HepG2 (cell line): ENCODE measurements around the gene PIK3CD. TPM values are rescaled to one million over a fixed set of nuclear protein-coding genes. Genes with fewer than 3 reads are reported as not detected.

Source experiments
- ATAC-seq: fragments of 200-7000 bp; cut with Tn5 transposase; 3 replicates; pipeline ENCODE4 v1.9.1; 2020; ENCODE audit warnings: mild to moderate bottlenecking, moderate library complexity
- BruUV-seq: library from RNA; stranded (reverse); fragments of 400-500 nt; replicated peaks from 2 replicates; lab custom pipeline; 2021; lab: Mats Ljungman, UMichigan
- CTCF ChIA-PET: fragments of 300-600 bp; formaldehyde crosslinking; extraction: SDS; loops from one replicate; lab custom pipeline; 2021; ENCODE audit warnings: low total read pairs, inconsistent platforms, low intra/inter-chr PET ratio; lab: Yijun Ruan, JAX
- POLR2A ChIA-PET: fragments of 350-600 bp; sonication (Branson Sonifier 250); formaldehyde crosslinking; loops from one replicate; lab custom pipeline; 2020; ENCODE audit warnings: antibody characterized with exemption, inconsistent platforms; lab: Yijun Ruan, JAX
- DNase-seq: peaks from one replicate; pipeline ENCODE4 v3.0.0-alpha.2; 2015; ENCODE audit warnings: low spot score
- FAIRE-seq: peaks from 3 replicates; lab custom pipeline; 2011; peaks lifted over from hg19 to GRCh38; lab: Jason Lieb, UNC
- H2AFZ ChIP-seq: one replicate; pipeline ENCODE4 v1.6.1; 2011; ENCODE audit warnings: low read length, inconsistent platforms
- H3K27ac ChIP-seq: fragments of 300-600 bp; 3 replicates; pipeline ENCODE4 v1.8.0; 2011; ENCODE audit warnings: mixed run types, mild to moderate bottlenecking, mixed read lengths, low read length, inconsistent platforms; ENCODE audit not compliant: insufficient read depth; ENCODE audit errors: extremely low read length
- H3K27me3 ChIP-seq, 2 experiments: fragments of 200-600 bp in 1 of 2; 2 replicates in 1 of 2; 3 replicates in 1 of 2; pipeline versions ENCODE4 v1.6.0 to v1.8.0; 2011; ENCODE audit warnings: low read length in 2 of 2, mild to moderate bottlenecking in 2 of 2, moderate library complexity in 2 of 2, inconsistent platforms in 1 of 2; ENCODE audit not compliant: insufficient read depth in 2 of 2, control insufficient read depth in 1 of 2
- H3K36me3 ChIP-seq, 2 experiments: fragments of 200-600 bp in 1 of 2; replicated peaks in 1 of 2; 2 replicates in 1 of 2; 3 replicates in 1 of 2; pipeline versions ENCODE4 v1.5.1 to v1.8.0; 2011; ENCODE audit warnings: low read length in 2 of 2, inconsistent platforms in 1 of 2; ENCODE audit not compliant: insufficient read depth in 2 of 2, control insufficient read depth in 1 of 2
- H3K4me1 ChIP-seq: 2 replicates; pipeline ENCODE4 v1.5.1; 2012; ENCODE audit warnings: low read length, inconsistent platforms; ENCODE audit not compliant: insufficient read depth
- H3K4me2 ChIP-seq: 2 replicates; pipeline ENCODE4 v1.6.0; 2011; ENCODE audit warnings: low read depth, low read length, inconsistent platforms
- H3K4me3 ChIP-seq, 3 experiments: fragments of 200-600 bp in 1 of 3; sonication (generic), shearing (Covaris generic) in 1 of 3; replicated peaks in 1 of 3; 2 replicates each; pipeline ENCODE4 v1.5.1; 2011 to 2016; ENCODE audit warnings: low read length in 3 of 3, inconsistent platforms in 2 of 3, low read depth in 2 of 3, mild to moderate bottlenecking in 2 of 3, control low read depth in 1 of 3, mixed read lengths in 1 of 3; ENCODE audit not compliant: insufficient read depth in 1 of 3
- H3K79me2 ChIP-seq: one replicate; pipeline ENCODE4 v1.6.1; 2011; ENCODE audit warnings: low read length, inconsistent platforms; ENCODE audit not compliant: insufficient read depth
- H3K9ac ChIP-seq: 2 replicates; pipeline ENCODE4 v1.6.0; 2011; ENCODE audit warnings: mild to moderate bottlenecking, low read depth, low read length, inconsistent platforms; ENCODE audit not compliant: insufficient read depth
- H3K9me3 ChIP-seq: 2 replicates; pipeline ENCODE4 v1.5.1; 2012; ENCODE audit warnings: mild to moderate bottlenecking, low read length
- H4K20me1 ChIP-seq: 2 replicates; pipeline ENCODE4 v1.6.0; 2011; ENCODE audit warnings: inconsistent platforms, mild to moderate bottlenecking, low read length, moderate library complexity; ENCODE audit not compliant: insufficient read depth
- DPF2 ChIP-seq: sonication (generic); formaldehyde crosslinking; IDR thresholded peaks from 2 replicates; pipeline ENCODE4 v1.4.0; 2020; ENCODE audit warnings: mild to moderate bottlenecking, low read depth, missing genetic modification reagents, borderline replicate concordance
- GABPB1 ChIP-seq: IDR thresholded peaks from 2 replicates; pipeline ENCODE4 v1.6.1; 2016; ENCODE audit warnings: mild to moderate bottlenecking, missing genetic modification reagents, moderate library complexity, missing compliant biosample characterization
- LCORL ChIP-seq, 2 experiments: fragments of 450-650 bp in 1 of 2; sonication (generic) in 1 of 2; formaldehyde crosslinking in 1 of 2; IDR thresholded peaks; 2 replicates each; pipeline versions ENCODE4 v1.5.0 to v1.6.1; 2017 to 2020; ENCODE audit warnings: antibody characterized with exemption in 1 of 2, missing genetic modification reagents in 1 of 2
- NFIC ChIP-seq: IDR thresholded peaks from 2 replicates; pipeline ENCODE4 v1.6.1; 2012; ENCODE audit warnings: mild to moderate bottlenecking, low read length, inconsistent platforms
- PHF8 ChIP-seq: sonication (generic); formaldehyde crosslinking; IDR thresholded peaks from 2 replicates; pipeline ENCODE4 v1.5.0; 2020; ENCODE audit warnings: missing genetic modification reagents
- SP1 ChIP-seq, 2 experiments: fragments of 450-650 bp in 1 of 2; sonication (generic) in 1 of 2; formaldehyde crosslinking in 1 of 2; IDR thresholded peaks; 2 replicates each; pipeline versions ENCODE4 v1.4.0 to v1.6.1; 2016 to 2020; ENCODE audit warnings: missing genetic modification reagents in 1 of 2
- ZMYM2 ChIP-seq: sonication (generic); formaldehyde crosslinking; IDR thresholded peaks from 2 replicates; pipeline ENCODE4 v1.8.0; 2022; ENCODE audit warnings: mild to moderate bottlenecking, missing genetic modification reagents
- ZNF101 ChIP-seq: sonication (generic); formaldehyde crosslinking; IDR thresholded peaks from 2 replicates; pipeline ENCODE4 v1.4.0; 2020; ENCODE audit warnings: mild to moderate bottlenecking, low read depth, missing genetic modification reagents, borderline replicate concordance
- ZNF616 ChIP-seq: sonication (generic); formaldehyde crosslinking; IDR thresholded peaks from 2 replicates; pipeline ENCODE4 v1.5.0; 2020; ENCODE audit warnings: low read depth, mild to moderate bottlenecking, missing genetic modification reagents
- ZNF660 ChIP-seq: sonication (generic); formaldehyde crosslinking; IDR thresholded peaks from 2 replicates; pipeline ENCODE4 v1.5.1; 2020; ENCODE audit warnings: mild to moderate bottlenecking, low read depth, missing genetic modification reagents, borderline replicate concordance
- WGBS: methylation state at CpG from one replicate; pipeline ENCODE4 v1.1.6; 2017; ENCODE audit warnings: low lambda C conversion rate; 5-methylcytosine and 5-hydroxymethylcytosine counted together
- in situ Hi-C: cut with HindIII; loops from 2 replicates; pipeline ENCODE4 v1.10.0; 2017; ENCODE audit warnings: low pct_unique_long_range_greater_than_20kb; ENCODE audit not compliant: extremely low pct_ligation_motif_present
- intact Hi-C: fragments of 100-400 bp; cut with micrococcal nuclease; formaldehyde crosslinking; loops from one replicate; pipeline ENCODE4 v1.10.0; 2022; ENCODE audit not compliant: unreplicated experiment
- polyA plus RNA-seq, 8 experiments: library from polyadenylated mRNA; depleted of rRNA in 3 of 8; stranded (reverse) in 7 of 8; unstranded in 1 of 8; fragments of >200 nt; fragmentation: Illumina TruSeq in 4 of 8; extraction: Trizol in 4 of 8; gene quantifications; 2 replicates each; pipeline versions ENCODE4 v1.2.1 to v1.2.3, GENCODE V29; 2011 to 2016; ENCODE audit warnings: low read depth in 4 of 8, missing spikeins in 1 of 8, mixed read lengths in 1 of 8; ENCODE audit not compliant: insufficient read depth in 1 of 8
- total RNA-seq, 5 experiments: library from RNA; depleted of rRNA; stranded (reverse); fragments of >200 nt; fragmentation: Illumina TruSeq; extraction: Trizol; gene quantifications; 2 replicates each; pipeline ENCODE4 v1.2.3, GENCODE V29; 2016; ENCODE audit warnings: low read depth in 1 of 5
- TF ChIP-seq, protein P1 (sequence below): sonication (generic); formaldehyde crosslinking; IDR thresholded peaks from 2 replicates; pipeline ENCODE4 v1.9.0; 2021; ENCODE audit warnings: missing genetic modification reagents, borderline replicate concordance
- TF ChIP-seq, protein P2 (sequence below): sonication (generic); IDR thresholded peaks from 2 replicates; pipeline ENCODE4 v1.6.1; 2016; ENCODE audit warnings: low read depth, borderline replicate concordance
- TF ChIP-seq, protein P3 (sequence below): sonication (generic); formaldehyde crosslinking; IDR thresholded peaks from 2 replicates; pipeline ENCODE4 v1.4.0; 2020; ENCODE audit warnings: mild to moderate bottlenecking, missing genetic modification reagents, borderline replicate concordance

The PIK3CD gene
- total and polyA plus RNA-seq, 2 of the 13 experiments (the other 11 are each of a cell fraction or from before 2014, with no cell fraction given): 7.1 to 10.0 TPM

DNA sequence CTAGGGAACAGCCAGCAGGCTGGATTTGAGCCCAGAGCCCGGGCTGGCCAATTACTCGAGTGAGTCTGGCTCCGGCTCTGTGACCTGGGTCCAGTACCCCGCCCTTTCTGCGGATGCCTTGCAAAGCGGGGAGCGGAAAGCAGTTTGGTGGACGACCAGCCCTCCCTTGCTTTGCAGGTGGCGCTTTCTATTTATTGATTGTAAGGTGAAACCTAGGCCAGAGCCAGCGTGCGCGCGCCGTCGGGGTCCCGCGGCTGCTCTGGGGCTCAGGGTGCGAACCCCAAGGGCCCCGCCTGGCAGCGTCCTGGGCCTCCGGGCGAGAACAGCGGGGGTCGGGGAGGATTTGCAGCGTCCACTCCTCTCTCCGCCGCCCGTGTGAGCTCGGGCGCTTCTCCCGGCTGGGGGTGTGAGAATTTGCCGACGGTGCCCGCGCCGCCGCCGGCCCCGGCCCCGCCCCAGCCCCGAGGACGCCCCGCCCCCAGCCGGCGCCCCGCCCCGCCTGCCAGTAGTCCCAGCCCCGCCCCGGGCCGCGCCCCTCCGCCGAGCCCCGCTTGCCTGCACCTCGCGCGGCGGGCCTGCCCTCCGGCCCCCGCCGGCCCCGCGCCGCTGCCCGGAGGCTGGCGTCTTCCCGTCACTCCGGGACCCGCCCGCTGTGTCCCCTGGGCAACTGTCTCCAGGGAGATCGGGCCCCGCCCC, 37.6 kb downstream of the PIK3CD start:
- Histone ChIP-seq H3K4me2 (peak overlapping the region; percentile 100), H3K79me2 (no peaks in the 10 kb centered on the region), H2AFZ (no peak overlapping the region), H4K20me1 (no peaks in the 10 kb centered on the region), H3K4me1 (peaks cover 39% of the 10 kb centered on the region), H3K9ac (peak overlapping the region; percentile 49; the same call in 1 of the 2 replicates), H3K9me3 (no peaks in the 10 kb centered on the region), H3K27me3 (peaks cover 0 to 18% of the 10 kb centered on the region in 2 experiments; a peak in 1 of 5 replicates), H3K36me3 (no peaks in the 10 kb centered on the region), H3K4me3 (peak overlapping the region; percentile 64 to 72 (median 70)), H3K27ac (no peak overlapping the region)
- ChIA-PET CTCF (interaction anchor here (1.9 kb wide), 1 partner anchor 63 kb away, joined by 5 read pairs; no protein-coding TSS in a partner anchor), POLR2A (interaction anchor here (0.5 to 4.1 kb wide), 4 partner anchors 11 to 254 kb away, joined by 3 to 35 read pairs (median 3); partner anchors contain the start of genes LZIC and NMNAT1)
- DNase-seq: peak; percentile 48
- no TSS peak for BruUV-seq
- no peak for FAIRE-seq
- intact Hi-C loops: no loop called here
- in situ Hi-C loops: no loop called here
- ATAC-seq: peak; percentile 68
- 0% methylated on average over 17 of the region's 72 CpGs for WGBS
- no peak for TF ChIP-seq DPF2 (CRISPR knock-in tag)
- TF ChIP-seq ZNF616 (CRISPR knock-in tag): no peak
- peak; percentile 36; the same call in 1 of the 2 replicates for TF ChIP-seq GABPB1 (CRISPR knock-in tag)
- TF ChIP-seq ZNF101: no peak
- TF ChIP-seq, protein P1, sequence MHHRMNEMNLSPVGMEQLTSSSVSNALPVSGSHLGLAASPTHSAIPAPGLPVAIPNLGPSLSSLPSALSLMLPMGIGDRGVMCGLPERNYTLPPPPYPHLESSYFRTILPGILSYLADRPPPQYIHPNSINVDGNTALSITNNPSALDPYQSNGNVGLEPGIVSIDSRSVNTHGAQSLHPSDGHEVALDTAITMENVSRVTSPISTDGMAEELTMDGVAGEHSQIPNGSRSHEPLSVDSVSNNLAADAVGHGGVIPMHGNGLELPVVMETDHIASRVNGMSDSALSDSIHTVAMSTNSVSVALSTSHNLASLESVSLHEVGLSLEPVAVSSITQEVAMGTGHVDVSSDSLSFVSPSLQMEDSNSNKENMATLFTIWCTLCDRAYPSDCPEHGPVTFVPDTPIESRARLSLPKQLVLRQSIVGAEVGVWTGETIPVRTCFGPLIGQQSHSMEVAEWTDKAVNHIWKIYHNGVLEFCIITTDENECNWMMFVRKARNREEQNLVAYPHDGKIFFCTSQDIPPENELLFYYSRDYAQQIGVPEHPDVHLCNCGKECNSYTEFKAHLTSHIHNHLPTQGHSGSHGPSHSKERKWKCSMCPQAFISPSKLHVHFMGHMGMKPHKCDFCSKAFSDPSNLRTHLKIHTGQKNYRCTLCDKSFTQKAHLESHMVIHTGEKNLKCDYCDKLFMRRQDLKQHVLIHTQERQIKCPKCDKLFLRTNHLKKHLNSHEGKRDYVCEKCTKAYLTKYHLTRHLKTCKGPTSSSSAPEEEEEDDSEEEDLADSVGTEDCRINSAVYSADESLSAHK (CRISPR knock-in tag): no peak
- TF ChIP-seq, protein P2, sequence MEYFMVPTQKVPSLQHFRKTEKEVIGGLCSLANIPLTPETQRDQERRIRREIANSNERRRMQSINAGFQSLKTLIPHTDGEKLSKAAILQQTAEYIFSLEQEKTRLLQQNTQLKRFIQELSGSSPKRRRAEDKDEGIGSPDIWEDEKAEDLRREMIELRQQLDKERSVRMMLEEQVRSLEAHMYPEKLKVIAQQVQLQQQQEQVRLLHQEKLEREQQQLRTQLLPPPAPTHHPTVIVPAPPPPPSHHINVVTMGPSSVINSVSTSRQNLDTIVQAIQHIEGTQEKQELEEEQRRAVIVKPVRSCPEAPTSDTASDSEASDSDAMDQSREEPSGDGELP: peak; percentile 12; the same call in 1 of the 2 replicates
- peak; percentile 39; the same call in 1 of the 2 replicates for TF ChIP-seq PHF8 (CRISPR knock-in tag)
- TF ChIP-seq ZMYM2 (CRISPR knock-in tag): peak; percentile 75; the same call in 1 of the 2 replicates
- TF ChIP-seq, protein P3, sequence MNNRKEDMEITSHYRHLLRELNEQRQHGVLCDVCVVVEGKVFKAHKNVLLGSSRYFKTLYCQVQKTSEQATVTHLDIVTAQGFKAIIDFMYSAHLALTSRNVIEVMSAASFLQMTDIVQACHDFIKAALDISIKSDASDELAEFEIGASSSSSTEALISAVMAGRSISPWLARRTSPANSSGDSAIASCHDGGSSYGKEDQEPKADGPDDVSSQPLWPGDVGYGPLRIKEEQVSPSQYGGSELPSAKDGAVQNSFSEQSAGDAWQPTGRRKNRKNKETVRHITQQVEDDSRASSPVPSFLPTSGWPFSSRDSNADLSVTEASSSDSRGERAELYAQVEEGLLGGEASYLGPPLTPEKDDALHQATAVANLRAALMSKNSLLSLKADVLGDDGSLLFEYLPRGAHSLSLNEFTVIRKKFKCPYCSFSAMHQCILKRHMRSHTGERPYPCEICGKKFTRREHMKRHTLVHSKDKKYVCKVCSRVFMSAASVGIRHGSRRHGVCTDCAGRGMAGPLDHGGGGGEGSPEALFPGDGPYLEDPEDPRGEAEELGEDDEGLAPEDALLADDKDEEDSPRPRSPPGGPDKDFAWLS (CRISPR knock-in tag): no peak
- TF ChIP-seq SP1 (IDR thresholded peaks at IDR 0.05): no peak
- peak; percentile 11; the same call in 1 of the 2 replicates for TF ChIP-seq SP1 (CRISPR knock-in tag; IDR thresholded peaks at IDR 0.05)
- TF ChIP-seq LCORL (IDR thresholded peaks at IDR 0.05): no peak
- TF ChIP-seq LCORL (CRISPR knock-in tag; IDR thresholded peaks at IDR 0.05): no peak
- TF ChIP-seq NFIC: no peak
- TF ChIP-seq ZNF660 (CRISPR knock-in tag): no peak
